ENCODE data around the gene QRICH1.

Gene QRICH1

DNA sequence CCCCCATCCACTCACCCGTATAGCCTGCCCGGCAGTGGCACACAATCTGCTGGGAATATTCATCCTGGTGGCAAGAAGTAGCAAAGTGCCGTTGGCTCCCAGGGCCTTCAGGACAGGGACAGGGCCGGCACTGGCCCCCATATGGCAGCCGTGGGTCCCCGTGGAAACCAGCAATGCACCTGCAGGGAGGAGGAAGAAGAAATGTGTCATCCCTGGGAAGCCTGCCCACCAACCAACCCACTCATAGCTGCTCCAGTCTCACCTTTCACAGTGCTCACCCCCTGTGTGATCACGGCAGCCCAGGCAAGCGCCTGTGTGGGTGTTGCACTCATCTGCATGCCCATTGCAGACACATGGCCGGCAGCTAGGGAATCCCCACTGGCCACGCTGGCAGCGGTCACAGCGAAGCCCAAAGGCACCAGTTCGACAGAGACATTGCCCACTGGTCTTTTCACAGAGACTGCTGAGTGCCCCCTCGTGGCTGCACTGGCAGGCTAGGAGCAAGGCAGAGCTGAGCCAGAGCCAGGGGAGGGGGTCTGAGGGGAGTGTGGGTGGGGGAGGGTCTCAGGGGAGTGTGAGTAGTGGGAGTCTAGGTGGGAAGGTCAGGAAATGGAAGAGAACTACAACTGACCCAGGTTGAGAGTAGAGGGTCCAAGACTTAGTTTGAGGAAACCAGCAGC lies 31.3 kb upstream of the QRICH1 start:
- Histone ChIP-seq H3K27me3 (ENCODE audit: control insufficient read depth in 1 of 2, insufficient read depth in 2 of 2, low read length in 2 of 2) (no peaks in the 10 kb centered on the region), H3K36me3 (ENCODE audit: control insufficient read depth in 1 of 2, insufficient read depth in 2 of 2, low read length in 2 of 2) (peaks cover 17 to 39% of the 10 kb centered on the region in 2 donors), H3K4me1 (ENCODE audit: control insufficient read depth in 1 of 2, insufficient read depth in 2 of 2, low read length in 2 of 2) (peaks cover 0 to 1% of the 10 kb centered on the region in 2 donors), H3K4me3 (ENCODE audit: low read depth in 1 of 2, low read length in 2 of 2) (no peak overlapping the region), H3K9ac (ENCODE audit: low read depth in 1 of 2, low read length in 2 of 2) (no peak overlapping the region), H3K9me3 (ENCODE audit: control insufficient read depth in 1 of 2, low read length in 2 of 2) (no peaks in the 10 kb centered on the region), H3K27ac (ENCODE audit: low read depth, low read length) (no peak overlapping the region)

DNA sequence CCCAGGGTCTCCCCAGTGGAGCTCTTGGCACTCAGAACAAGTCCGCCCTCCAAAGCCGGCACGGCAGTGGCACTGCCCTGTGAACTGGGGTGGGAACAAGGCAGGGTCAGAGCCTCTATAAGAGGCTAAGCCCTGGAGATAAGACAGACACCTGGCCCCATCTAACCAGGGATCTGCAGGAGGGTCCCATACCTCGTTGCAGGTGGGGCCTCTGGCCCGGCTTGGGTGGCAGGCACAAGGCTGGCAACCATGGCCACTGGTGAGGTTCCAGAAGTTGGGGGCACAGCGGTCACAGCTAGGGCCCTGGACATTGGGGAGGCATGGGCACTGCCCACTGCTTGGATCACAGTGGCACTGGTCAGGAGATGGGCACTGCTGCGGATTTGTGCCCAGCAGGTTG lies 30.3 kb upstream of the QRICH1 start:
- no peak overlapping the region for H3K27ac ChIP-seq (ENCODE audit: low read depth, low read length)

DNA sequence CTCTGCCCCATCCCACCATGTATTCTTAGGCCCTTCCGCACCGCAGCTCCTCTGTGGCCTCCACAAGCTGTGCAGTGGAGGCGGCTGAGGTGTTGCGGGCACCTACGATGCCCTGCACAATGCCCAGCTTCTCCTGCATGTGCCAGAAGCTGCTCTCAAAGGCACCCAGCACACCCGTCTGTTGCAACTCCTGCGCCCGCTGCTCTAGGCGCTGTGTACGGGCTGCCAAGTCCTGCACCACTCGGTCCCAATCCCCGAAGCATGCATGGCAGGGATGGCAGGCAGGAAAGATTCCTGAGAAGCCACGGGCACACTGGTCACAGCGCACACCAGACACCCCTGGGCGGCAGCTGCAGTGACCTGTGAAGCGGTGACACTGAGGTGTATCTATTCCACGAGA lies 29.8 kb upstream of the QRICH1 start:
- Histone ChIP-seq H3K36me3 (ENCODE audit: control insufficient read depth in 1 of 2, insufficient read depth in 2 of 2, low read length in 2 of 2) (peaks cover 20 to 33% of the 10 kb centered on the region in 2 donors), H3K27me3 (ENCODE audit: control insufficient read depth in 1 of 2, insufficient read depth in 2 of 2, low read length in 2 of 2) (no peaks in the 10 kb centered on the region), H3K27ac (ENCODE audit: low read depth, low read length) (no peak overlapping the region), H3K4me3 (ENCODE audit: low read depth in 1 of 2, low read length in 2 of 2) (no peak overlapping the region), H3K9me3 (ENCODE audit: control insufficient read depth in 1 of 2, low read length in 2 of 2) (no peaks in the 10 kb centered on the region), H3K9ac (ENCODE audit: low read depth in 1 of 2, low read length in 2 of 2) (no peak overlapping the region), H3K4me1 (ENCODE audit: control insufficient read depth in 1 of 2, insufficient read depth in 2 of 2, low read length in 2 of 2) (peaks cover 13 to 15% of the 10 kb centered on the region in 2 donors)

More for the DNA sequence above, 30.3 kb upstream of the QRICH1 start:
- H3K4me3 ChIP-seq (ENCODE audit: low read depth in 1 of 2, low read length in 2 of 2) = no peak overlapping the region
- no peak overlapping the region for H3K9ac ChIP-seq (ENCODE audit: low read depth in 1 of 2, low read length in 2 of 2)
- H3K4me1 ChIP-seq (ENCODE audit: control insufficient read depth in 1 of 2, insufficient read depth in 2 of 2, low read length in 2 of 2) = peaks cover 9 to 10% of the 10 kb centered on the region in 2 donors
- peaks cover 17 to 33% of the 10 kb centered on the region in 2 donors for H3K36me3 ChIP-seq (ENCODE audit: control insufficient read depth in 1 of 2, insufficient read depth in 2 of 2, low read length in 2 of 2)
- H3K9me3 ChIP-seq (ENCODE audit: control insufficient read depth in 1 of 2, low read length in 2 of 2) = no peaks in the 10 kb centered on the region
- H3K27me3 ChIP-seq (ENCODE audit: control insufficient read depth in 1 of 2, insufficient read depth in 2 of 2, low read length in 2 of 2) = no peaks in the 10 kb centered on the region

DNA sequence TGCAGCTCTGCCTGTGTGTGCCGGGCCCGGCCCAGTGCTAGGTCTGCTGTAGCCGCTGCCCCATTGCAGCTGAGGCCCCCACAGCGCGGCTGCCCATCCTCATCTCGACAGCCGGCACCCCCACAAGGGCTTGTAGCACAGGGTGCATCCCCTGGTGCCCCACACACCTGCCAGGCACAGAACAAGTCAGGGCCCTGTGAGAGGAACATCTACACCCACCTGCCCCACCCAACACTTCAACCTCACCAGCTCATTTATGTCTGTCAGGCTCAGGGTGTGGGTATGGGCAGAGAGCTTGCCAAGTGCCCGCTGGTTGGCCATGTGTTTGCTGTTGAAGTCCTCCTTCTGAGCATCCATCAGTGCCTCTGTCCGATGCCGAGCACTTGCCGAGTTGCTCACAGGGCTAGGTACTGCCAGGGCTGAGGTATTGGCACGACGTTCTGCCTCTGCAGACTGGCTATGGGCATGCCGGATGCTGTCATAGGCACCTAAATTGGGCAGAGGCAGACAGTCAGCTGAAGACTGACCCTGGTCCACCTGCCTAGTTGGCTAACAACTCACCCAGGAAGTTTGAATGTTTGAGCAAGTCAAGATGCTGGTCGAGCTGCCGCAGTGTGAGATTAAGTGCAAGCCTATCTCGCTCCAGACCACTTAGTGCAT lies 29.1 kb upstream of the QRICH1 start:
- H3K9me3 ChIP-seq (ENCODE audit: control insufficient read depth in 1 of 2, low read length in 2 of 2) = no peaks in the 10 kb centered on the region
- H3K36me3 ChIP-seq (ENCODE audit: control insufficient read depth in 1 of 2, insufficient read depth in 2 of 2, low read length in 2 of 2) = peaks cover 21 to 31% of the 10 kb centered on the region in 2 donors
- no peak overlapping the region for H3K4me3 ChIP-seq (ENCODE audit: low read depth in 1 of 2, low read length in 2 of 2)
- no peak overlapping the region for H3K9ac ChIP-seq (ENCODE audit: low read depth in 1 of 2, low read length in 2 of 2)
- H3K27me3 ChIP-seq (ENCODE audit: control insufficient read depth in 1 of 2, insufficient read depth in 2 of 2, low read length in 2 of 2) = no peaks in the 10 kb centered on the region
- peaks cover 13 to 15% of the 10 kb centered on the region in 2 donors for H3K4me1 ChIP-seq (ENCODE audit: control insufficient read depth in 1 of 2, insufficient read depth in 2 of 2, low read length in 2 of 2)
- no peak overlapping the region for H3K27ac ChIP-seq (ENCODE audit: low read depth, low read length)

DNA sequence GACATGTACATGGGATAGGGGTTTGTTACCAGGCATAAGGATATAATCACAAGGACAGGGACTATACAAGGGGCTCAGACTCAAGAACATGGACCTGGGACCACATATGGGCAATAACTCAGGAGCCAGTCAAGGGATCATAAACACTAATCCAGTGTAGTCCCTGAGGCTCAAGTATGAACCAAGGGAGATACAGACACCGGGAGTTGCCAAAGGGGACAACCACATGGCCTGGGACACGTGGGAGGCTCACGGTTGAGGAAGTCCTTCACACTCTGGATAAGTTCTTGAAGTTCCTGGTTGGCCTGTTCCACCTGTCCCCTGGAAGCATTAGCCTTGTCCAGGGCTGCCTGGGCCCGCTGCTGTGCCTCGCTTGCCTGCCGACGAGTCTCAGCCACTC lies 28.6 kb upstream of the QRICH1 start:
- Histone ChIP-seq H3K27ac (ENCODE audit: low read depth, low read length) (no peak overlapping the region), H3K27me3 (ENCODE audit: control insufficient read depth in 1 of 2, insufficient read depth in 2 of 2, low read length in 2 of 2) (no peaks in the 10 kb centered on the region), H3K4me3 (ENCODE audit: low read depth in 1 of 2, low read length in 2 of 2) (no peak overlapping the region), H3K9ac (ENCODE audit: low read depth in 1 of 2, low read length in 2 of 2) (no peak overlapping the region), H3K4me1 (ENCODE audit: control insufficient read depth in 1 of 2, insufficient read depth in 2 of 2, low read length in 2 of 2) (peaks cover 13 to 15% of the 10 kb centered on the region in 2 donors), H3K9me3 (ENCODE audit: control insufficient read depth in 1 of 2, low read length in 2 of 2) (no peaks in the 10 kb centered on the region), H3K36me3 (ENCODE audit: control insufficient read depth in 1 of 2, insufficient read depth in 2 of 2, low read length in 2 of 2) (peaks cover 26 to 36% of the 10 kb centered on the region in 2 donors)

DNA sequence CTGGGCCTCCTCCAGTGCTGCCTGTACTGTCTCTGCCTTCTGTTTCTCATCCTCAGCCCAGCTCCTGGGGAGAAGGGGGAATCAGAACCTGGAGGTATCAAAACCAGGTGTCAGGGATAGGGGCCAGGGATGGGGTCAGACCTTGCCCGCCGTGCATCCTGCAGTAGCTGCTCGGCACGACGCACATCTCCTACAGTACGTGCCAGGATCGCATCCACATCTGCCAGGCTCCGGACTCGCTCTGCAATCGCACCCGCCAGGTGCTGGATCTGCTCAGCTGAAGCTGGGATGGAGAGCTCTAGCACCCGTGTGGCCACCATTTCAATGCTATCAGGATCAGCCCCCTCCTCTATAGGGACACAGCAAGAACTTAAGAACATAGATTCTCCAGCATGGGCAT lies 28.2 kb upstream of the QRICH1 start:
- no peak overlapping the region for H3K27ac ChIP-seq (ENCODE audit: low read depth, low read length)

DNA sequence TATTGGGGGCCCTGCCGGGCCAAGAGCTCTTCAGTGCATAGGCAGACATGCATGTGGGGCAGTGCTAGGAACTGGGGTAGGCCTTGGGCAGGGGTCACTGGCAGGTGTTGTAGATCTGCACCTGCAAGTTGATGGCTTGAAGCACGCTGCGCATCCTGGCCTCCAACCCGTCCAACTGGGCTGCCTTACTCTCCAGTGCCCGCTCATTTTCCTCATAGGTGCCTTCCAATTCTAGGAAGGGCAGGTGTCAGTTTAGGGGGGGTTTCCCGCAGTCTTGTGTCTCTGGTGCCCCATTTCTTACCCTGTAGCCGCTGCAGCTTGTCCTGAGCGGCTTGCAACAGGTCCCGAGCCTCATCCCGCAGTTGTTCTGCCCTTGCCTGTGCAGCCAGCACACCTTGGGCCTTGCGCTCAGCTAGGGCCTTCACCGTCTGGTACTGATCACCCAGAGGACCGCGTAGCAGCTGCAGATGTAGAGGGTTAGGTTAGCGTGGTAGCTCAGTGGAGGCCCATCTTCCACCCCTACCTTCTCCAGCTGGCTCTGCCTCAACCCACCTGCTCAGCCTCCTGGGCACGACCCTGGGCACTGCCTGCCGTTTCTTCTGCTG lies 27.4 kb upstream of the QRICH1 start:
- Histone ChIP-seq H3K36me3 (ENCODE audit: control insufficient read depth in 1 of 2, insufficient read depth in 2 of 2, low read length in 2 of 2) (peaks cover 37 to 49% of the 10 kb centered on the region in 2 donors), H3K4me3 (ENCODE audit: low read depth in 1 of 2, low read length in 2 of 2) (peak overlapping the region; percentile 46 to 96)

More for the DNA sequence above, 28.2 kb upstream of the QRICH1 start:
- no peaks in the 10 kb centered on the region for H3K27me3 ChIP-seq (ENCODE audit: control insufficient read depth in 1 of 2, insufficient read depth in 2 of 2, low read length in 2 of 2)
- H3K9ac ChIP-seq (ENCODE audit: low read depth in 1 of 2, low read length in 2 of 2) = no peak overlapping the region
- H3K36me3 ChIP-seq (ENCODE audit: control insufficient read depth in 1 of 2, insufficient read depth in 2 of 2, low read length in 2 of 2) = peaks cover 30 to 41% of the 10 kb centered on the region in 2 donors
- peaks cover 13 to 15% of the 10 kb centered on the region in 2 donors for H3K4me1 ChIP-seq (ENCODE audit: control insufficient read depth in 1 of 2, insufficient read depth in 2 of 2, low read length in 2 of 2)
- H3K9me3 ChIP-seq (ENCODE audit: control insufficient read depth in 1 of 2, low read length in 2 of 2) = no peaks in the 10 kb centered on the region
- no peak overlapping the region for H3K4me3 ChIP-seq (ENCODE audit: low read depth in 1 of 2, low read length in 2 of 2)

DNA sequence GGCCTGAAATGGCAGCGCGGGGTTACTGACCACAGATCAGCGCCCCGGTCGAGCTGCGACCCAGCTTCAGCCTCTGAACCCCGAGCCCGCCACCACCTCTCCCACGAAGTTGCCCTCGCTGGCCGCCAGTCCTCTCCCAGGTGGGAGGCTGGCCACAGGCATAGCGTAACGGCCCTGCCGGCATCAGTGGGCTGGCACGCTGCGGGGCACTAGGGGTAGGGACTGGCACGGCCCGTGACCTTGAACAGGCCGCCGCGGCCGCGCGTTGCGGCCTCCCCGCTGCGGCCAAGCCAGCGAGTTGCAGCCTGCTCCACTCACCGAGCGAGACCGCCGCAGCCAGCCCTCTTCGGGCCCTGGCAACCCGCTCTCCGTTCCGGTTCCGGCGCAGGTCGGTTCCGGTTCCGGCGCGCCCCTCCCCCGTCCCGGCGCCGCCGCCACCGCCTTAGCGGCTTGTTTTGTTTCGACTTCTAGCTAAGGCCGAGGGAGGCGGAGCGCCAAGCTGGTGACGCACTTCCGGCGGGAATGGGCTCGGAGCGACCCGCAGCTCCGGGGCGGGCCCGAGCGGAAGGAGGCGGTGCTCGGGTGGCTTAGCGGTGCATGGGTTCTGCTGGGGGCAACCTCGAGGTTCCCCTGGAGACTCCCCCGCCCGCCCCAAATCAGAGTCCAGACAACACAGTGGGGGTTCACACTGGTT lies 26.7 kb upstream of the QRICH1 start, which contains the start of gene USP19:
USP19 (minus strand) TSS at position 386 of the 694 bp plus-strand sequence. CDS start 1,678 bp downstream, outside the sequence.
- H3K4me1 ChIP-seq (ENCODE audit: control insufficient read depth in 1 of 2, insufficient read depth in 2 of 2, low read length in 2 of 2) = peaks cover 13 to 15% of the 10 kb centered on the region in 2 donors
- no peaks in the 10 kb centered on the region for H3K9me3 ChIP-seq (ENCODE audit: control insufficient read depth in 1 of 2, low read length in 2 of 2)
- peak within 1 kb of the TSS; percentile 90 to 96 for H3K9ac ChIP-seq (ENCODE audit: low read depth in 1 of 2, low read length in 2 of 2)
- peak within 1 kb of the TSS; percentile 92 to 96 for H3K4me3 ChIP-seq (ENCODE audit: low read depth in 1 of 2, low read length in 2 of 2)
- H3K27ac ChIP-seq (ENCODE audit: low read depth, low read length) = peak within 1 kb of the TSS; percentile 95
- H3K27me3 ChIP-seq (ENCODE audit: control insufficient read depth in 1 of 2, insufficient read depth in 2 of 2, low read length in 2 of 2) = no peaks in the 10 kb centered on the region
- H3K36me3 ChIP-seq (ENCODE audit: control insufficient read depth in 1 of 2, insufficient read depth in 2 of 2, low read length in 2 of 2) = peaks cover 40 to 52% of the 10 kb centered on the region in 2 donors

More for the DNA sequence above, 27.4 kb upstream of the QRICH1 start:
- peaks cover 13 to 15% of the 10 kb centered on the region in 2 donors for H3K4me1 ChIP-seq (ENCODE audit: control insufficient read depth in 1 of 2, insufficient read depth in 2 of 2, low read length in 2 of 2)
- no peaks in the 10 kb centered on the region for H3K9me3 ChIP-seq (ENCODE audit: control insufficient read depth in 1 of 2, low read length in 2 of 2)
- peak overlapping the region; percentile 95 for H3K27ac ChIP-seq (ENCODE audit: low read depth, low read length)
- H3K27me3 ChIP-seq (ENCODE audit: control insufficient read depth in 1 of 2, insufficient read depth in 2 of 2, low read length in 2 of 2) = no peaks in the 10 kb centered on the region
- H3K9ac ChIP-seq (ENCODE audit: low read depth in 1 of 2, low read length in 2 of 2) = peak overlapping the region in 1 of 2 donors; percentile 96

DNA sequence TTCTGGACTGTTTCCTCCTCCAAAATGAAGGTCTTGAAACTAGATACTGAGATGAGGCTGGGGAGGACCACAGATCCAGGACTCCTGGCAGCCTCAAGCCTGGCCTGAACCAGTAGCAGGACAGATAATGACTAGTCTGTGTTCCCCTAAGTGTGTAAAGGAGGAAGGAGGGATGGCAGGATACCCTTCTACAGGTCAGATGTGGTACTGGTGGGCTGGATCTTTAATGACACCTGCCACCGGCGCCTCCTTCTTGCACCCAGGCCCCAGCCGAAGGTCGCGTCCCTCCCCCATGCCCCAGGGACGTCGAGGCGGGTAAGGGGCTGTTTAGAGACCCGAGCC lies 26.2 kb upstream of the QRICH1 start:
- Histone ChIP-seq H3K27me3 (ENCODE audit: control insufficient read depth in 1 of 2, insufficient read depth in 2 of 2, low read length in 2 of 2) (no peaks in the 10 kb centered on the region), H3K4me1 (ENCODE audit: control insufficient read depth in 1 of 2, insufficient read depth in 2 of 2, low read length in 2 of 2) (peaks cover 13 to 15% of the 10 kb centered on the region in 2 donors), H3K27ac (ENCODE audit: low read depth, low read length) (peak overlapping the region; percentile 95), H3K36me3 (ENCODE audit: control insufficient read depth in 1 of 2, insufficient read depth in 2 of 2, low read length in 2 of 2) (peaks cover 44 to 56% of the 10 kb centered on the region in 2 donors), H3K4me3 (ENCODE audit: low read depth in 1 of 2, low read length in 2 of 2) (peak overlapping the region; percentile 92 to 96), H3K9ac (ENCODE audit: low read depth in 1 of 2, low read length in 2 of 2) (peak overlapping the region; percentile 90 to 96), H3K9me3 (ENCODE audit: control insufficient read depth in 1 of 2, low read length in 2 of 2) (no peaks in the 10 kb centered on the region)

Measured in duodenal mucosa (tissue), 2 donors.